ENCODE data around the gene ILK. TPM values are rescaled to one million over a fixed set of nuclear protein-coding genes. Genes with fewer than 3 reads are reported as not detected.

Gene ILK
- total RNA-seq, 2 donors from 2014 or later, result 82.8 to 137 TPM

GRCh38 chr11:6598555-6598954 lies 5.0 kb upstream of the ILK start:
- Histone ChIP-seq H3K27me3 (no peaks in the 10 kb centered on the region), H3K27ac (no peak overlapping the region), H3K9me3 (no peaks in the 10 kb centered on the region), H3K4me3 (no peak overlapping the region), H3K4me1 (peaks cover 22% of the 10 kb centered on the region), H3K36me3 (replicated peaks in 1 of 2; ENCODE audit: insufficient read depth in 1 of 2, low read depth in 2 of 2) (peaks cover 4 to 18% of the 10 kb centered on the region in 2 donors)
- ATAC-seq (no peak), DNase-seq (no peak)
- 84 to 87% methylated on average over 3 of the region's 3 CpGs for WGBS, 2 donors
- intact Hi-C loops (cut with DNase I), result loop anchor here (10.0 kb wide), 1 partner anchor 64 kb away; no protein-coding TSS in a partner anchor
- no peak for TF ChIP-seq CTCF (IDR thresholded peaks at IDR 0.05)
- no peak for TF ChIP-seq POLR2A (IDR thresholded peaks at IDR 0.05)

- no peak for TF ChIP-seq CTCF (IDR thresholded peaks at IDR 0.05)
- no peak for TF ChIP-seq POLR2A (IDR thresholded peaks at IDR 0.05)
- peaks cover 4 to 16% of the 10 kb centered on the region in 2 donors for H3K36me3 ChIP-seq (replicated peaks in 1 of 2; ENCODE audit: insufficient read depth in 1 of 2, low read depth in 2 of 2)
- H3K4me1 ChIP-seq, result peaks cover 22% of the 10 kb centered on the region
- no peak overlapping the region for H3K27ac ChIP-seq
- ATAC-seq (no peak), DNase-seq (no peak)
- intact Hi-C loops (cut with DNase I), result loop anchor here (10.0 kb wide), 1 partner anchor 65 kb away; no protein-coding TSS in a partner anchor
- WGBS, 2 donors, result 65 to 89% methylated on average over 1 of the region's 1 CpG
- no peaks in the 10 kb centered on the region for H3K9me3 ChIP-seq
- H3K27me3 ChIP-seq, result no peaks in the 10 kb centered on the region
- H3K4me3 ChIP-seq, result no peak overlapping the region
Observed at GRCh38 chr11:6599449-6599848, 4.1 kb upstream of the ILK start.

- no peak for ATAC-seq
- H3K9me3 ChIP-seq, result no peaks in the 10 kb centered on the region
- 70 to 88% methylated on average over 2 of the region's 2 CpGs for WGBS, 2 donors
- no peaks in the 10 kb centered on the region for H3K27me3 ChIP-seq
- no peak overlapping the region for H3K27ac ChIP-seq
- H3K4me1 ChIP-seq, result peaks cover 25% of the 10 kb centered on the region
- intact Hi-C loops (cut with DNase I), result loop anchor here (10.0 kb wide), 2 partner anchors 65 to 115 kb away; partner anchors contain the start of genes ARFIP2 and TIMM10B
- no peak for DNase-seq
- peaks cover 4 to 16% of the 10 kb centered on the region in 2 donors for H3K36me3 ChIP-seq (replicated peaks in 1 of 2; ENCODE audit: insufficient read depth in 1 of 2, low read depth in 2 of 2)
- no peak for TF ChIP-seq CTCF (IDR thresholded peaks at IDR 0.05)
- no peak for TF ChIP-seq POLR2A (IDR thresholded peaks at IDR 0.05)
- no peak overlapping the region for H3K4me3 ChIP-seq
Observed at GRCh38 chr11:6599881-6600390, 3.6 kb upstream of the ILK start.

GRCh38 chr11:6601041-6601461 lies 2.5 kb upstream of the ILK start:
- WGBS, 2 donors, result 95 to 100% methylated on average over 9 to 13 of the region's 13 CpGs
- no peaks in the 10 kb centered on the region for H3K27me3 ChIP-seq
- H3K36me3 ChIP-seq (replicated peaks in 1 of 2; ENCODE audit: insufficient read depth in 1 of 2, low read depth in 2 of 2), result peaks cover 4 to 16% of the 10 kb centered on the region in 2 donors
- ATAC-seq, result no peak
- H3K27ac ChIP-seq, result no peak overlapping the region
- H3K4me1 ChIP-seq, result peaks cover 36% of the 10 kb centered on the region
- intact Hi-C loops (cut with DNase I), result loop anchor here (10.0 kb wide), 1 partner anchor 116 kb away; the partner anchor contains the start of genes ARFIP2 and TIMM10B
- TF ChIP-seq CTCF (IDR thresholded peaks at IDR 0.05) (no peak), POLR2A (IDR thresholded peaks at IDR 0.05) (no peak)
- H3K4me3 ChIP-seq, result no peak overlapping the region
- H3K9me3 ChIP-seq, result no peaks in the 10 kb centered on the region
- no peak for DNase-seq

Measured in body of pancreas (tissue), 4 donors.